Posterior vena cava (tissue), 2 donors: ENCODE results near the gene ADGRV1. TPM values are rescaled to one million over a fixed set of nuclear protein-coding genes. Genes with fewer than 3 reads are reported as not detected.
"Not testable (repeated sequence)": the region's sequence is repeated elsewhere in the genome, so short reads cannot be mapped to it uniquely, and the experiment has no call there.

Experiments
- DNase-seq: peaks from one replicate; pipeline ENCODE4 v3.0.0-alpha.2; 2020; ENCODE audit warnings: low spot score
- intact Hi-C, 2 donors: fragments of 100-400 bp; cut with DNase I; formaldehyde crosslinking; loops; one replicate each; pipeline versions ENCODE4 v1.14.1 to v1.14.2; 2022 to 2023
- total RNA-seq, 2 donors: library from RNA; stranded (reverse); fragmentation: NEBNext Ultra II Directional; extraction: Animal tissue kit (Norgen Biotek cat#: 25700); gene quantifications; one replicate each; pipeline ENCODE4 v1.2.1, GENCODE V29; 2021
- donor health status: DM: yes; HTN: yes; CAD: no.
- donor health status: DM: yes; HTN: yes; CAD: no.

Gene ADGRV1
- total RNA-seq, 2 donors from 2014 or later: 0.19 TPM; not detected in 1

- intact Hi-C loops: loop anchor here in 1 of 2 donors (10.0 kb wide), 1 partner anchor 339 kb away; no protein-coding TSS in a partner anchor
- peak; percentile 80 for DNase-seq
Measured at GRCh38 chr5:90783460-90784333, 225.1 kb downstream of the ADGRV1 start.

GRCh38 chr5:90786756-90787155 lies 228.2 kb downstream of the ADGRV1 start:
- no peak for DNase-seq
- intact Hi-C loops: loop anchor here in 1 of 2 donors (10.0 kb wide), 1 partner anchor 342 kb away; no protein-coding TSS in a partner anchor

GRCh38 chr5:90792725-90793124 lies 234.1 kb downstream of the ADGRV1 start:
- DNase-seq: no peak
- intact Hi-C loops: loop anchor here in 1 of 2 donors (10.0 kb wide), 1 partner anchor 462 kb away; no protein-coding TSS in a partner anchor

- intact Hi-C loops: loop anchor here in 1 of 2 donors (10.0 kb wide), 1 partner anchor 462 kb away; no protein-coding TSS in a partner anchor
Measured at GRCh38 chr5:90793183-90793582, 234.6 kb downstream of the ADGRV1 start.

GRCh38 chr5:90796919-90797318 lies 238.3 kb downstream of the ADGRV1 start:
- intact Hi-C loops: loop anchor here in 1 of 2 donors (10.0 kb wide), 1 partner anchor 458 kb away; no protein-coding TSS in a partner anchor
- DNase-seq: not testable (repeated sequence)

More at GRCh38 chr5:90793183-90793582, 234.6 kb downstream of the ADGRV1 start:
- DNase-seq: no peak

- DNase-seq, intact Hi-C loops: not testable (repeated sequence)
Measured at GRCh38 chr5:90800082-90800481, 241.5 kb downstream of the ADGRV1 start.

- intact Hi-C loops, DNase-seq: not testable (repeated sequence)
Measured at GRCh38 chr5:90800515-90800914, 241.9 kb downstream of the ADGRV1 start.

- intact Hi-C loops: no loop called here
- no peak for DNase-seq
Measured at GRCh38 chr5:90802474-90803317, 244.1 kb downstream of the ADGRV1 start.

- intact Hi-C loops: no loop called here
Measured at GRCh38 chr5:90803381-90803780, 244.8 kb downstream of the ADGRV1 start.

GRCh38 chr5:90803876-90804275 lies 245.3 kb downstream of the ADGRV1 start:
- no peak for DNase-seq
- intact Hi-C loops: no loop called here

More at GRCh38 chr5:90803381-90803780, 244.8 kb downstream of the ADGRV1 start:
- no peak for DNase-seq

GRCh38 chr5:90807496-90807895 lies 248.9 kb downstream of the ADGRV1 start:
- intact Hi-C loops: no loop called here
- DNase-seq: no peak

GRCh38 chr5:90809311-90810056 lies 250.9 kb downstream of the ADGRV1 start:
- intact Hi-C loops: no loop called here
- DNase-seq: no peak

GRCh38 chr5:90810211-90810610 lies 251.6 kb downstream of the ADGRV1 start:
- intact Hi-C loops: no loop called here

GRCh38 chr5:90813392-90813791 lies 254.8 kb downstream of the ADGRV1 start:
- DNase-seq: no peak
- intact Hi-C loops: no loop called here

More at GRCh38 chr5:90810211-90810610, 251.6 kb downstream of the ADGRV1 start:
- DNase-seq: no peak

GRCh38 chr5:90822062-90822461 lies 263.5 kb downstream of the ADGRV1 start:
- intact Hi-C loops: not testable (repeated sequence)

GRCh38 chr5:90824436-90824835 lies 265.8 kb downstream of the ADGRV1 start:
- no peak for DNase-seq
- intact Hi-C loops: no loop called here

More at GRCh38 chr5:90822062-90822461, 263.5 kb downstream of the ADGRV1 start:
- not testable (repeated sequence) for DNase-seq

- intact Hi-C loops: no loop called here
- DNase-seq: no peak
Measured at GRCh38 chr5:90830058-90830457, 271.5 kb downstream of the ADGRV1 start.

GRCh38 chr5:90833753-90834152 lies 275.2 kb downstream of the ADGRV1 start:
- intact Hi-C loops: no loop called here
- DNase-seq: no peak

GRCh38 chr5:90834711-90835110 lies 276.1 kb downstream of the ADGRV1 start:
- no peak for DNase-seq
- intact Hi-C loops: no loop called here
